ENCODE results near the gene NLGN3.

DNA sequence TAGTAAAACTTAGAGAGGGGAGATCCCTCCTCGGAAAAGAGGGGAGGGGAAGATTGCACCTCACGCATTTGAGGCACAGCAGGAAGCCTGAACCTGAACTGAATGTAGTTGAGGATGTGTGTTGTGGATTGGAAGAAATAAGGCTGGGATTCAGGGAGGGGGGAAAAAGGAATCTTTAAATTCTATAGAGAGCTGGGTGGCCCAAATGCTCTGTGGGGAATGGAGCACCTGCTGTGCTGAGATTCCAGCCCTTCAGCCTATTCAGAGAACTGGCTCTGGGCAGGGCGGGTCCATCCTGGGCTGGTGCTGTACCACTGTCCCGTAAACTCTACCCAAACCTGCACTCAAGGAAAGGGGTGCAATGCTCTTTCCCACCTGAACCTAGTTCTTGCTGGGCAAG lies 44.9 kb upstream of the NLGN3 start:
- TF ChIP-seq EP300 (IDR thresholded peaks at IDR 0.05), result no peak
- TF ChIP-seq, protein P1, sequence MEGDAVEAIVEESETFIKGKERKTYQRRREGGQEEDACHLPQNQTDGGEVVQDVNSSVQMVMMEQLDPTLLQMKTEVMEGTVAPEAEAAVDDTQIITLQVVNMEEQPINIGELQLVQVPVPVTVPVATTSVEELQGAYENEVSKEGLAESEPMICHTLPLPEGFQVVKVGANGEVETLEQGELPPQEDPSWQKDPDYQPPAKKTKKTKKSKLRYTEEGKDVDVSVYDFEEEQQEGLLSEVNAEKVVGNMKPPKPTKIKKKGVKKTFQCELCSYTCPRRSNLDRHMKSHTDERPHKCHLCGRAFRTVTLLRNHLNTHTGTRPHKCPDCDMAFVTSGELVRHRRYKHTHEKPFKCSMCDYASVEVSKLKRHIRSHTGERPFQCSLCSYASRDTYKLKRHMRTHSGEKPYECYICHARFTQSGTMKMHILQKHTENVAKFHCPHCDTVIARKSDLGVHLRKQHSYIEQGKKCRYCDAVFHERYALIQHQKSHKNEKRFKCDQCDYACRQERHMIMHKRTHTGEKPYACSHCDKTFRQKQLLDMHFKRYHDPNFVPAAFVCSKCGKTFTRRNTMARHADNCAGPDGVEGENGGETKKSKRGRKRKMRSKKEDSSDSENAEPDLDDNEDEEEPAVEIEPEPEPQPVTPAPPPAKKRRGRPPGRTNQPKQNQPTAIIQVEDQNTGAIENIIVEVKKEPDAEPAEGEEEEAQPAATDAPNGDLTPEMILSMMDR (IDR thresholded peaks at IDR 0.05), result no peak
- TF ChIP-seq POLR2A (IDR thresholded peaks at IDR 0.05), result no peak
- TF ChIP-seq POLR2AphosphoS5 (IDR thresholded peaks at IDR 0.05), result no peak
